ENCODE results near the gene SDK2. TPM values are rescaled to one million over a fixed set of nuclear protein-coding genes. Genes with fewer than 3 reads are reported as not detected.

Gene SDK2
- total RNA-seq, 1 donor = under 0.01 TPM

GRCh38 chr17:73592501-73592961 is 51.7 kb downstream of the SDK2 start:
- no peak overlapping the region for H3K4me3 ChIP-seq (ENCODE audit: insufficient read depth, low read length)
- no peak overlapping the region for H2AFZ ChIP-seq (ENCODE audit: low read length)
- no peaks in the 10 kb centered on the region for H3K79me2 ChIP-seq (ENCODE audit: insufficient read depth, low read length)
- H3K9me3 ChIP-seq (ENCODE audit: low read depth, low read length) = no peaks in the 10 kb centered on the region
- TF ChIP-seq, protein P1, sequence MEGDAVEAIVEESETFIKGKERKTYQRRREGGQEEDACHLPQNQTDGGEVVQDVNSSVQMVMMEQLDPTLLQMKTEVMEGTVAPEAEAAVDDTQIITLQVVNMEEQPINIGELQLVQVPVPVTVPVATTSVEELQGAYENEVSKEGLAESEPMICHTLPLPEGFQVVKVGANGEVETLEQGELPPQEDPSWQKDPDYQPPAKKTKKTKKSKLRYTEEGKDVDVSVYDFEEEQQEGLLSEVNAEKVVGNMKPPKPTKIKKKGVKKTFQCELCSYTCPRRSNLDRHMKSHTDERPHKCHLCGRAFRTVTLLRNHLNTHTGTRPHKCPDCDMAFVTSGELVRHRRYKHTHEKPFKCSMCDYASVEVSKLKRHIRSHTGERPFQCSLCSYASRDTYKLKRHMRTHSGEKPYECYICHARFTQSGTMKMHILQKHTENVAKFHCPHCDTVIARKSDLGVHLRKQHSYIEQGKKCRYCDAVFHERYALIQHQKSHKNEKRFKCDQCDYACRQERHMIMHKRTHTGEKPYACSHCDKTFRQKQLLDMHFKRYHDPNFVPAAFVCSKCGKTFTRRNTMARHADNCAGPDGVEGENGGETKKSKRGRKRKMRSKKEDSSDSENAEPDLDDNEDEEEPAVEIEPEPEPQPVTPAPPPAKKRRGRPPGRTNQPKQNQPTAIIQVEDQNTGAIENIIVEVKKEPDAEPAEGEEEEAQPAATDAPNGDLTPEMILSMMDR (IDR thresholded peaks at IDR 0.05; ENCODE audit: extremely low read depth, low read depth, low read length) = no peak
- H3K27ac ChIP-seq (ENCODE audit: low read depth, low read length) = no peak overlapping the region
- H3K36me3 ChIP-seq (ENCODE audit: insufficient read depth, low read length) = no peaks in the 10 kb centered on the region
- DNase-seq (ENCODE audit: insufficient read length, low spot score, missing footprints) = no peak
- no peaks in the 10 kb centered on the region for H3K27me3 ChIP-seq (ENCODE audit: insufficient read depth, low read length)
- no peaks in the 10 kb centered on the region for H4K20me1 ChIP-seq (ENCODE audit: insufficient read depth, low read length)
- no peaks in the 10 kb centered on the region for H3K4me1 ChIP-seq (ENCODE audit: insufficient read depth, low read length)
- no peak overlapping the region for H3K4me2 ChIP-seq (ENCODE audit: insufficient read depth, low read length)

GRCh38 chr17:73592079-73592415 is 52.2 kb downstream of the SDK2 start:
- no peak overlapping the region for H3K4me3 ChIP-seq (ENCODE audit: insufficient read depth, low read length)
- H3K4me2 ChIP-seq (ENCODE audit: insufficient read depth, low read length) = no peak overlapping the region
- H3K27me3 ChIP-seq (ENCODE audit: insufficient read depth, low read length) = no peaks in the 10 kb centered on the region
- H4K20me1 ChIP-seq (ENCODE audit: insufficient read depth, low read length) = no peaks in the 10 kb centered on the region
- TF ChIP-seq, protein P1 (IDR thresholded peaks at IDR 0.05; ENCODE audit: extremely low read depth, low read depth, low read length) = no peak
- no peaks in the 10 kb centered on the region for H3K79me2 ChIP-seq (ENCODE audit: insufficient read depth, low read length)
- H3K27ac ChIP-seq (ENCODE audit: low read depth, low read length) = no peak overlapping the region
- no peaks in the 10 kb centered on the region for H3K4me1 ChIP-seq (ENCODE audit: insufficient read depth, low read length)
- H3K36me3 ChIP-seq (ENCODE audit: insufficient read depth, low read length) = no peaks in the 10 kb centered on the region
- no peak for DNase-seq (ENCODE audit: insufficient read length, low spot score, missing footprints)
- H2AFZ ChIP-seq (ENCODE audit: low read length) = no peak overlapping the region
- H3K9me3 ChIP-seq (ENCODE audit: low read depth, low read length) = no peaks in the 10 kb centered on the region

GRCh38 chr17:73591296-73592078 is 52.8 kb downstream of the SDK2 start:
- Histone ChIP-seq H3K4me2 (ENCODE audit: insufficient read depth, low read length) (no peak overlapping the region), H3K4me3 (ENCODE audit: insufficient read depth, low read length) (no peak overlapping the region), H3K4me1 (ENCODE audit: insufficient read depth, low read length) (no peaks in the 10 kb centered on the region), H2AFZ (ENCODE audit: low read length) (no peak overlapping the region), H3K36me3 (ENCODE audit: insufficient read depth, low read length) (no peaks in the 10 kb centered on the region), H4K20me1 (ENCODE audit: insufficient read depth, low read length) (no peaks in the 10 kb centered on the region), H3K79me2 (ENCODE audit: insufficient read depth, low read length) (no peaks in the 10 kb centered on the region), H3K27ac (ENCODE audit: low read depth, low read length) (no peak overlapping the region), H3K9me3 (ENCODE audit: low read depth, low read length) (no peaks in the 10 kb centered on the region), H3K27me3 (ENCODE audit: insufficient read depth, low read length) (no peaks in the 10 kb centered on the region)
- TF ChIP-seq, protein P1 (IDR thresholded peaks at IDR 0.05; ENCODE audit: extremely low read depth, low read depth, low read length) = no peak
- peak; percentile 29 for DNase-seq (ENCODE audit: insufficient read length, low spot score, missing footprints)

DNA sequence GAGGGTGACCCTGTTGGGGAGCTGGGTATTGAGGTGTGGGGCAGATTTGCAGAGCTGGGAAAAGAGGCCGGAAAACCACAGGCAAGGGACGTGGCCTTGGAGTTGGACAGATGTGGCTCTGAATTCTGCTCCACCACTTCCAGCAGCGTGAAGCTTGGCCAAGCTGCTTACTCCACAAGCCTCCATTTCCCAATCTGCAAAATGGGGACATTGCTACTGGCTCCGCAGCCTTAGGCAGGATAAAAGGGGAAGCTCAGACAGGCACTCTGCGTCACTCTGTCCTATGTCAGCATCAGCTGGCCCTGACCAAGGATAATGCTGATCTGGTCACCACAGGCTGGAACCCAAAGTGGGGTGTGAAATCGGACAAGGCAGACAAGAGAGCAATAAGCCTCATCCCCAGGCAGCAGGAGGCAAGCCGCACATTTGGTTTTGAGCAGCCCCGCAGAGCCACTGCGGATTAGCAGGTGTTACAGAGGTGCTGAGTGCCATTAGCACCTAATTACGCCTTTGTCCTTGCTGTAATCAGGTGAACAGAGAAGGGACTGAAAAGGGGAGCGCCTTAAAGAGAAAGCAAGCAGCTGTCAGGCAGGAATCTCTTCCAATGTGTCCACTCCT is 54.8 kb downstream of the SDK2 start:
- TF ChIP-seq, protein P1 (IDR thresholded peaks at IDR 0.05; ENCODE audit: extremely low read depth, low read depth, low read length) = no peak
- H3K79me2 ChIP-seq (ENCODE audit: insufficient read depth, low read length) = no peaks in the 10 kb centered on the region
- no peaks in the 10 kb centered on the region for H3K27me3 ChIP-seq (ENCODE audit: insufficient read depth, low read length)
- no peaks in the 10 kb centered on the region for H3K9me3 ChIP-seq (ENCODE audit: low read depth, low read length)
- no peak for DNase-seq (ENCODE audit: insufficient read length, low spot score, missing footprints)
- no peak overlapping the region for H3K27ac ChIP-seq (ENCODE audit: low read depth, low read length)
- no peak overlapping the region for H3K4me2 ChIP-seq (ENCODE audit: insufficient read depth, low read length)
- H4K20me1 ChIP-seq (ENCODE audit: insufficient read depth, low read length) = no peaks in the 10 kb centered on the region
- H2AFZ ChIP-seq (ENCODE audit: low read length) = no peak overlapping the region
- no peak overlapping the region for H3K4me3 ChIP-seq (ENCODE audit: insufficient read depth, low read length)
- no peaks in the 10 kb centered on the region for H3K4me1 ChIP-seq (ENCODE audit: insufficient read depth, low read length)
- H3K36me3 ChIP-seq (ENCODE audit: insufficient read depth, low read length) = no peaks in the 10 kb centered on the region
